Activated CD8-positive, alpha-beta T cell treated with anti-CD3 and anti-CD28 coated beads, Interleukin-2, amount 10 ng/mL, durations not matched to agents 7 days and 5 days (primary cell): ENCODE data around the gene BGLAP. TPM values are rescaled to one million over a fixed set of nuclear protein-coding genes. Genes with fewer than 3 reads are reported as not detected.
A peak's percentile ranks its signal among the peaks of the same experiment; 100 is the strongest.

Experiments used
- ATAC-seq: fragments of 150-1000 bp; cut with Tn5 transposase; one replicate; pipeline ENCODE4 v1.10.0; 2021; ENCODE audit warnings: moderate library complexity
- CTCF ChIA-PET: fragments of 350-600 bp; sonication (Branson Sonifier 250); formaldehyde crosslinking; loops from one replicate; lab custom pipeline; 2021; ENCODE audit warnings: antibody characterized with exemption; lab: Charles Lee
- POLR2A ChIA-PET: fragments of 350-600 bp; sonication (Branson Sonifier 250); formaldehyde crosslinking; loops from one replicate; lab custom pipeline; 2021; ENCODE audit warnings: antibody characterized with exemption; lab: Charles Lee
- DNase-seq: peaks from one replicate; pipeline ENCODE4 v3.0.0-alpha.2; 2020
- H3K27ac Mint-ChIP-seq: one replicate; pipeline ENCODE4 v1.8.0; 2021; ENCODE audit warnings: mild to moderate bottlenecking, mixed read lengths
- H3K27me3 Mint-ChIP-seq: one replicate; pipeline ENCODE4 v1.8.0; 2021; ENCODE audit warnings: low read depth, mixed read lengths
- H3K36me3 Mint-ChIP-seq: one replicate; pipeline ENCODE4 v1.8.0; 2021; ENCODE audit warnings: low read depth, mixed read lengths
- H3K4me1 Mint-ChIP-seq: one replicate; pipeline ENCODE4 v1.8.0; 2021; ENCODE audit warnings: low read depth, mixed read lengths
- H3K4me3 Mint-ChIP-seq: one replicate; pipeline ENCODE4 v1.8.0; 2021; ENCODE audit warnings: mild to moderate bottlenecking, mixed read lengths
- H3K9me3 Mint-ChIP-seq: one replicate; pipeline ENCODE4 v1.8.0; 2022; ENCODE audit warnings: mixed read lengths; ENCODE audit not compliant: insufficient read depth
- total RNA-seq, 2 experiments: library from RNA; stranded (reverse); gene quantifications; one replicate each; pipeline ENCODE4 v1.2.3, GENCODE V29; 2021

The BGLAP gene
- total RNA-seq, 2 experiments from 2014 or later, result 2.8 TPM

DNA sequence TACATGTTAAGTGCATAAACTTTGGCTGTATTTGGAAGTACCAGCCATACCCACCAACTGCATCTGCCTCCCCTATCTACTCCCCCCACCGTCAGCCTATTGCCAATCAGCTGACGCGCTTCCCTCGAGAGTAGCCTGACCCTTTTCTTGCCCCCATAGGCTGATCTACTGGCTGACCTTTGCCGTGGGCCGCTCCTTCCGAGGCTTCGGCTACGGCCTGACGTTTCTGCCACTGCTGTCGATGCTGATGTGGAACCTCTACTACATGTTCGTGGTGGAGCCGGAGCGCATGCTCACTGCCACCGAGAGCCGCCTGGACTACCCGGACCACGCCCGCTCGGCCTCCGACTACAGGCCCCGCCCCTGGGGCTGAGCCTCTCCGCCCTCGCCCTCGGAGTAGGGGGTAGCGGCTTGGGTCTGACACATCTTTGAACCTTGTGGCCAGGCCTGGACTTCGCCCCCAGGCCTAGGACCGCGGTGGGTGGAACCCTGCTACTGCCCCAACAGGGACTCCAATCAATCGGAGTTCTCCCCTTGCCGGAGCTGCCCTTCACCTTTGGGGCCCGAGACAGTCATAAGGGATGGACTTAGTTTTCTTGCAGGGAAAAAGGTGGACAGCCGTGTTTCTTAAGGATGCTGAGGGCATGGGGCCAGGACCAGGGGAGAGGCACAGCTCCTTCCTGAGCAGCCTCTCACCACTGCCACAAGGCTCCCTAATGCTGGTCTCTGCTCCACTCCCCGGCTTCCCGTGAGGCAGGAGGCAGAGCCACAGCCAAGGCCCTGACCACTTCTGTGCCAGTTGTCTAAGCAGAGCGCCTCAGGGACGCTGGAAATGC lies 49.5 kb downstream of the BGLAP start:
- ChIA-PET POLR2A (no interaction called here), CTCF (no interaction called here)
- DNase-seq (no peak), ATAC-seq (no peak)
- peaks cover 13% of the 10 kb centered on the region for H3K36me3 Mint-ChIP-seq
- peak overlapping the region; percentile 19 for H3K27ac Mint-ChIP-seq
- H3K4me3 Mint-ChIP-seq, result no peak overlapping the region
- no peaks in the 10 kb centered on the region for H3K27me3 Mint-ChIP-seq
- H3K9me3 Mint-ChIP-seq, result no peaks in the 10 kb centered on the region
- H3K4me1 Mint-ChIP-seq, result peaks cover 19% of the 10 kb centered on the region

Other genes starting within 250 kb of the BGLAP start
- 100 to 1,000 TPM; 216 to 233 TPM for gene SSR2, start 221.2 kb upstream of the BGLAP start, total RNA-seq
- 10 to 100 TPM; 32.8 to 33.3 TPM for gene UBQLN4, start 188.4 kb upstream of the BGLAP start, total RNA-seq
- gene LAMTOR2, start 187.4 kb upstream of the BGLAP start, total RNA-seq, result 10 to 100 TPM; 72.4 to 74.1 TPM
- gene RAB25, start 181.0 kb upstream of the BGLAP start, total RNA-seq, result under 1 TPM in 1 of 2 experiments, not detected in 1; 0.50 TPM
- gene MEX3A, start 159.7 kb upstream of the BGLAP start, total RNA-seq, result under 1 TPM; 0.05 TPM
- 10 to 100 TPM in 1 of 2 experiments, 1 to 10 TPM in 1; 8.5 to 10.3 TPM for gene LMNA, start 127.5 kb upstream of the BGLAP start, total RNA-seq
- 10 to 100 TPM; 16.8 to 17.8 TPM for gene SEMA4A, start 88.6 kb upstream of the BGLAP start, total RNA-seq
- gene SLC25A44, start 48.1 kb upstream of the BGLAP start, total RNA-seq, result 10 to 100 TPM; 31.8 to 33.8 TPM
- 10 to 100 TPM; 72.3 to 77.3 TPM for gene PMF1, start 29.2 kb upstream of the BGLAP start, total RNA-seq
- 1 to 10 TPM; 8.6 to 9.9 TPM for gene PAQR6, start 5.9 kb downstream of the BGLAP start, total RNA-seq
- gene SMG5, start 40.6 kb downstream of the BGLAP start, total RNA-seq, result 10 to 100 TPM; 75.2 to 78.2 TPM
- gene TMEM79, start 42.1 kb downstream of the BGLAP start, total RNA-seq, result 10 to 100 TPM in 1 of 2 experiments, 1 to 10 TPM in 1; 9.1 to 11.0 TPM
- gene GLMP, start 53.5 kb downstream of the BGLAP start, total RNA-seq, result 10 to 100 TPM; 27.7 to 29.8 TPM
- gene VHLL, start 57.1 kb downstream of the BGLAP start, total RNA-seq, result not detected
- gene CCT3, start 96.1 kb downstream of the BGLAP start, total RNA-seq, result 100 to 1,000 TPM; 266 to 269 TPM
- gene TSACC, start 96.3 kb downstream of the BGLAP start, total RNA-seq, result under 1 TPM; 0.73 to 0.76 TPM
- not detected for gene RHBG, start 127.0 kb downstream of the BGLAP start, total RNA-seq